ENCODE measurements around the gene CDC42BPB.

The CDC42BPB gene

GRCh38 chr14:103016594-103016993, 40.8 kb downstream of the CDC42BPB start:
- POLR2A ChIA-PET (ENCODE audit: low non-redundant PET), result no interaction called here

GRCh38 chr14:103016071-103016470, 41.3 kb downstream of the CDC42BPB start:
- peak overlapping the region; percentile 23 for H3K27ac ChIP-seq
- ChIA-PET POLR2A (ENCODE audit: low non-redundant PET) (no interaction called here), CTCF (no interaction called here)

More at GRCh38 chr14:103016594-103016993, 40.8 kb downstream of the CDC42BPB start:
- peak overlapping the region; percentile 23; the same call in 1 of the 2 replicates for H3K27ac ChIP-seq
- CTCF ChIA-PET, result no interaction called here
- DNase-seq (ENCODE audit: low spot score), result no peak
- no peak for TF ChIP-seq CTCF (conservative IDR thresholded peaks at IDR 0.05; ENCODE audit: low read depth)

GRCh38 chr14:103015426-103015825, 41.9 kb downstream of the CDC42BPB start:
- ChIA-PET POLR2A (ENCODE audit: low non-redundant PET) (no interaction called here), CTCF (no interaction called here)
- peak overlapping the region; percentile 38 for H3K27ac ChIP-seq
- no peak for DNase-seq (ENCODE audit: low spot score)
- TF ChIP-seq CTCF (conservative IDR thresholded peaks at IDR 0.05; ENCODE audit: low read depth), result no peak

More at GRCh38 chr14:103016071-103016470, 41.3 kb downstream of the CDC42BPB start:
- DNase-seq (ENCODE audit: low spot score), result no peak
- no peak for TF ChIP-seq CTCF (conservative IDR thresholded peaks at IDR 0.05; ENCODE audit: low read depth)

- ChIA-PET POLR2A (ENCODE audit: low non-redundant PET) (no interaction called here), CTCF (no interaction called here)
- no peak for TF ChIP-seq CTCF (conservative IDR thresholded peaks at IDR 0.05; ENCODE audit: low read depth)
- H3K27ac ChIP-seq, result peak overlapping the region; percentile 38
- peak; percentile 20 for DNase-seq (ENCODE audit: low spot score)
Measured at GRCh38 chr14:103014466-103015228, 42.7 kb downstream of the CDC42BPB start.

- CTCF ChIA-PET, result no interaction called here
- POLR2A ChIA-PET (ENCODE audit: low non-redundant PET), result no interaction called here
- no peak overlapping the region for H3K27ac ChIP-seq
- DNase-seq (ENCODE audit: low spot score), result no peak
- TF ChIP-seq CTCF (conservative IDR thresholded peaks at IDR 0.05; ENCODE audit: low read depth), result no peak
Measured at GRCh38 chr14:103013028-103013427, 44.3 kb downstream of the CDC42BPB start.

GRCh38 chr14:103009559-103009958, 47.8 kb downstream of the CDC42BPB start:
- TF ChIP-seq CTCF (conservative IDR thresholded peaks at IDR 0.05; ENCODE audit: low read depth), result no peak
- no peak for DNase-seq (ENCODE audit: low spot score)
- H3K27ac ChIP-seq, result peak overlapping the region; percentile 80
- ChIA-PET CTCF (no interaction called here), POLR2A (ENCODE audit: low non-redundant PET) (no interaction called here)
